WTC11 (cell line): ENCODE measurements around the gene DYSF.

Experiments used
- ATF6 ChIP-seq: sonication (generic); formaldehyde crosslinking; IDR thresholded peaks from 2 replicates; pipeline ENCODE4 v1.8.1; 2023; ENCODE audit warnings: mild to moderate bottlenecking, missing genetic modification reagents
- CTCF ChIP-seq: fragments of 200-600 bp; IDR thresholded peaks from 2 replicates; pipeline ENCODE4 v1.8.0; 2022; ENCODE audit warnings: antibody characterized with exemption
- E2F1 ChIP-seq: sonication (generic); formaldehyde crosslinking; IDR thresholded peaks from 2 replicates; pipeline ENCODE4 v1.8.0; 2022; ENCODE audit warnings: mild to moderate bottlenecking, missing genetic modification reagents
- E2F5 ChIP-seq: sonication (generic); formaldehyde crosslinking; IDR thresholded peaks from 2 replicates; pipeline ENCODE4 v1.8.1; 2022; ENCODE audit warnings: mild to moderate bottlenecking, moderate library complexity, missing genetic modification reagents
- ELF4 ChIP-seq: sonication (generic); formaldehyde crosslinking; IDR thresholded peaks from 2 replicates; pipeline ENCODE4 v1.8.1; 2022; ENCODE audit warnings: low read depth, mild to moderate bottlenecking, moderate library complexity, missing genetic modification reagents
- FOXP1 ChIP-seq: sonication (generic); formaldehyde crosslinking; IDR thresholded peaks from 2 replicates; pipeline ENCODE4 v1.8.0; 2022; ENCODE audit warnings: missing genetic modification reagents, mild to moderate bottlenecking, moderate library complexity, borderline replicate concordance
- HMGXB4 ChIP-seq: sonication (generic); formaldehyde crosslinking; IDR thresholded peaks from 2 replicates; pipeline ENCODE4 v1.8.1; 2023; ENCODE audit warnings: mild to moderate bottlenecking, moderate library complexity, missing genetic modification reagents
- JUN ChIP-seq: sonication (generic); formaldehyde crosslinking; IDR thresholded peaks from 2 replicates; pipeline ENCODE4 v1.8.0; 2023; ENCODE audit warnings: mild to moderate bottlenecking, missing genetic modification reagents
- MAX ChIP-seq: sonication (generic); formaldehyde crosslinking; IDR thresholded peaks from 2 replicates; pipeline ENCODE4 v1.8.0; 2022; ENCODE audit warnings: mild to moderate bottlenecking, missing genetic modification reagents
- SP1 ChIP-seq: sonication (generic); formaldehyde crosslinking; conservative IDR thresholded peaks from 2 replicates; pipeline ENCODE4 v1.8.1; 2022; ENCODE audit warnings: missing genetic modification reagents
- TEAD1 ChIP-seq: sonication (generic); formaldehyde crosslinking; IDR thresholded peaks from 2 replicates; pipeline ENCODE4 v1.8.0; 2022; ENCODE audit warnings: mild to moderate bottlenecking, missing genetic modification reagents
- ZBTB43 ChIP-seq: sonication (generic); formaldehyde crosslinking; IDR thresholded peaks from 2 replicates; pipeline ENCODE4 v1.8.1; 2023; ENCODE audit warnings: mild to moderate bottlenecking, missing genetic modification reagents

GRCh38 chr2:71511776-71512175, 58.4 kb downstream of the DYSF start:
- no peak for TF ChIP-seq SP1 (CRISPR knock-in tag)
- no peak for TF ChIP-seq TEAD1
- no peak for TF ChIP-seq CTCF
- no peak for TF ChIP-seq MAX (CRISPR knock-in tag)
- no peak for TF ChIP-seq E2F5 (CRISPR knock-in tag)
- TF ChIP-seq HMGXB4 (CRISPR knock-in tag) = no peak
- no peak for TF ChIP-seq FOXP1 (CRISPR knock-in tag)
- TF ChIP-seq ELF4 (CRISPR knock-in tag) = no peak
- TF ChIP-seq ATF6 (CRISPR knock-in tag) = no peak
- no peak for TF ChIP-seq JUN (CRISPR knock-in tag)
- no peak for TF ChIP-seq ZBTB43 (CRISPR knock-in tag)
- TF ChIP-seq E2F1 (CRISPR knock-in tag) = no peak
